G401 (cell line): ENCODE measurements around the gene MPHOSPH9. TPM values are rescaled to one million over a fixed set of nuclear protein-coding genes. Genes with fewer than 3 reads are reported as not detected.

Source experiments
- DNase-seq: peaks from one replicate; pipeline ENCODE4 v3.0.0-alpha.2; 2015; ENCODE audit warnings: low spot score
- in situ Hi-C: cut with HindIII; loops from 2 replicates; pipeline ENCODE4 v1.10.0; 2016; ENCODE audit warnings: low sequenced_read_pairs, mixed read lengths
- total RNA-seq: library from RNA; depleted of rRNA; stranded (reverse); fragments of >200 nt; shearing (Covaris generic); gene quantifications from 2 replicates; pipeline ENCODE4 v1.2.3, GENCODE V29; 2014

MPHOSPH9 gene
- total RNA-seq, 1 experiment from 2014 or later, result 43.2 TPM

GRCh38 chr12:123140676-123141614 lies 92.0 kb downstream of the MPHOSPH9 start:
- in situ Hi-C loops, result no loop called here

GRCh38 chr12:123139926-123140675 lies 92.8 kb downstream of the MPHOSPH9 start:
- in situ Hi-C loops, result no loop called here
- DNase-seq, result peak; percentile 29

More at GRCh38 chr12:123140676-123141614, 92.0 kb downstream of the MPHOSPH9 start:
- DNase-seq, result no peak

GRCh38 chr12:123135688-123136087 lies 97.3 kb downstream of the MPHOSPH9 start:
- no peak for DNase-seq
- in situ Hi-C loops, result no loop called here

- in situ Hi-C loops, result no loop called here
- DNase-seq, result no peak
These were observed 98.1 kb downstream of the MPHOSPH9 start for GRCh38 chr12:123134826-123135225.

GRCh38 chr12:123134271-123134671 lies 98.7 kb downstream of the MPHOSPH9 start:
- in situ Hi-C loops, result no loop called here
- no peak for DNase-seq

GRCh38 chr12:123133701-123134100 lies 99.2 kb downstream of the MPHOSPH9 start:
- DNase-seq, result no peak
- in situ Hi-C loops, result no loop called here

GRCh38 chr12:123132951-123133619 lies 99.9 kb downstream of the MPHOSPH9 start:
- in situ Hi-C loops, result no loop called here
- DNase-seq, result no peak

GRCh38 chr12:123131879-123132402 lies 101.0 kb downstream of the MPHOSPH9 start:
- no peak for DNase-seq
- in situ Hi-C loops, result no loop called here

- in situ Hi-C loops, result no loop called here
- no peak for DNase-seq
These were observed 101.6 kb downstream of the MPHOSPH9 start for GRCh38 chr12:123131291-123131832.

GRCh38 chr12:123129621-123130020 lies 103.3 kb downstream of the MPHOSPH9 start:
- DNase-seq, result no peak
- in situ Hi-C loops, result no loop called here

- in situ Hi-C loops, result no loop called here
- DNase-seq, result no peak
These were observed 105.8 kb downstream of the MPHOSPH9 start for GRCh38 chr12:123127182-123127495.

GRCh38 chr12:123126294-123127181 lies 106.4 kb downstream of the MPHOSPH9 start:
- no peak for DNase-seq
- in situ Hi-C loops, result no loop called here

- DNase-seq, result no peak
- in situ Hi-C loops, result no loop called here
These were observed 110.3 kb downstream of the MPHOSPH9 start for GRCh38 chr12:123122626-123123025.

GRCh38 chr12:123121670-123122069 lies 111.3 kb downstream of the MPHOSPH9 start:
- in situ Hi-C loops, result no loop called here
- no peak for DNase-seq

- in situ Hi-C loops, result no loop called here
- DNase-seq, result no peak
These were observed 112.3 kb downstream of the MPHOSPH9 start for GRCh38 chr12:123120452-123121166.

GRCh38 chr12:123119808-123120207 lies 113.1 kb downstream of the MPHOSPH9 start:
- in situ Hi-C loops, result no loop called here

GRCh38 chr12:123118497-123118896 lies 114.4 kb downstream of the MPHOSPH9 start:
- in situ Hi-C loops, result no loop called here
- no peak for DNase-seq

More at GRCh38 chr12:123119808-123120207, 113.1 kb downstream of the MPHOSPH9 start:
- no peak for DNase-seq
